Neural progenitor cell (in vitro differentiated cells): Measurements from ENCODE around the gene MEGF6.

Experiments
- CTCF ChIP-seq: fragments of 200-600 bp; sonication (generic); IDR thresholded peaks from 2 replicates; pipeline ENCODE4 v1.5.1; 2017; ENCODE audit warnings: antibody characterized with exemption, mild to moderate bottlenecking
- EZH2 ChIP-seq: fragments of 200-600 bp; sonication (generic); IDR thresholded peaks from 2 replicates; pipeline ENCODE4 v1.6.1; 2017; ENCODE audit warnings: antibody characterized with exemption, mild to moderate bottlenecking, moderate library complexity
- EZH2phosphoT487 ChIP-seq: fragments of 200-600 bp; sonication (generic); IDR thresholded peaks from 2 replicates; pipeline ENCODE4 v1.6.1; 2017; ENCODE audit warnings: antibody characterized with exemption

- no peak for TF ChIP-seq CTCF
- TF ChIP-seq EZH2: no peak
- TF ChIP-seq EZH2phosphoT487: no peak
These were observed 96.9 kb downstream of the MEGF6 start for GRCh38 chr1:3514404-3514803.
